ENCODE results near the gene CLASRP.
"Not testable (repeated sequence)": the region's sequence is repeated elsewhere in the genome, so short reads cannot be mapped to it uniquely, and the experiment has no call there.

DNA sequence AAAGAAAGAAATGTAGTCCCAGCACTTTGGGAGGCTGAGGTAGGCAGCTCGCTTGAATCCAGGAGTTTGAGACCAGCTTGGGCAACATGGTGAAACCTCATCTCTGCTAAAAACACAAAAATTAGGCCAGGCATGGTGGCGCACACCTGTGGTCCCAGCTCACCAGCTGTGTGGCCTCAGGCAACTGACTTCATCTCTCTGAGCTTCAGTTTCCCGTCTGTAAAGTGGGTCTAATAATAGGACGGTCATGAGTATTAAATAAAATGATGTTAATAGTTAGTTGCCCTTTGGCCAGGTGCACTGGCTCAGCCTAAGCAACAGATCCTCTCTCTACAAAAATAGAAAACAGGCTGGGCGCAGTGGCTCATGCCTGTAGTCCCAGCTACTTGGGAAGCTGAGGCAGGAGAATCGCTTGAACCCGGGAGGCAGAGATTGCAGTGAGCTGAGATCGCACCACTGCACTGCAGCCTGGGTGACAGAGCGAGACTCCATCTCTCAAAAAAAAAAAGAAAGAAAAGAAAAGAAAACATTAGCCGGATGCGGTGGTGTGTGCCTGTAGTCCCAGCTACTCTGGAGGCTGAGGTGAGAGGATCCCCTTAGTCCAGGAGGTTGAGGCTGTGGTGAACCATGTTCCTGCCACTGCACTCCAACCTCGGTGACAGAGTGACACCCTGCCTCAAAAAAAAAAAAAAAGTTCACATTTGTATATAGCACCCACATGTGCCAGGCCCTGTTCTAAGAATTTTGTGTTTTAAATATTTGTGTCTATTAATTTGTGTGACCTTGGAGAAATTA lies 39.5 kb upstream of the CLASRP start:
- not testable (repeated sequence) for TF ChIP-seq EZH2 (IDR thresholded peaks at IDR 0.05; ENCODE audit: borderline replicate concordance, insufficient read depth, low read length, poor library complexity, severe bottlenecking); EP300 (conservative IDR thresholded peaks at IDR 0.05; ENCODE audit: poor library complexity, severe bottlenecking); POLR2AphosphoS5 (IDR thresholded peaks at IDR 0.05); SMC3 (conservative IDR thresholded peaks at IDR 0.05; ENCODE audit: poor library complexity); TAF1 (IDR thresholded peaks at IDR 0.05; ENCODE audit: low read depth); RAD21 (conservative IDR thresholded peaks at IDR 0.05)
- TF ChIP-seq, protein P1, sequence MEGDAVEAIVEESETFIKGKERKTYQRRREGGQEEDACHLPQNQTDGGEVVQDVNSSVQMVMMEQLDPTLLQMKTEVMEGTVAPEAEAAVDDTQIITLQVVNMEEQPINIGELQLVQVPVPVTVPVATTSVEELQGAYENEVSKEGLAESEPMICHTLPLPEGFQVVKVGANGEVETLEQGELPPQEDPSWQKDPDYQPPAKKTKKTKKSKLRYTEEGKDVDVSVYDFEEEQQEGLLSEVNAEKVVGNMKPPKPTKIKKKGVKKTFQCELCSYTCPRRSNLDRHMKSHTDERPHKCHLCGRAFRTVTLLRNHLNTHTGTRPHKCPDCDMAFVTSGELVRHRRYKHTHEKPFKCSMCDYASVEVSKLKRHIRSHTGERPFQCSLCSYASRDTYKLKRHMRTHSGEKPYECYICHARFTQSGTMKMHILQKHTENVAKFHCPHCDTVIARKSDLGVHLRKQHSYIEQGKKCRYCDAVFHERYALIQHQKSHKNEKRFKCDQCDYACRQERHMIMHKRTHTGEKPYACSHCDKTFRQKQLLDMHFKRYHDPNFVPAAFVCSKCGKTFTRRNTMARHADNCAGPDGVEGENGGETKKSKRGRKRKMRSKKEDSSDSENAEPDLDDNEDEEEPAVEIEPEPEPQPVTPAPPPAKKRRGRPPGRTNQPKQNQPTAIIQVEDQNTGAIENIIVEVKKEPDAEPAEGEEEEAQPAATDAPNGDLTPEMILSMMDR (IDR thresholded peaks at IDR 0.05; ENCODE audit: poor library complexity, severe bottlenecking), result not testable (repeated sequence)
- TF ChIP-seq, protein P2, sequence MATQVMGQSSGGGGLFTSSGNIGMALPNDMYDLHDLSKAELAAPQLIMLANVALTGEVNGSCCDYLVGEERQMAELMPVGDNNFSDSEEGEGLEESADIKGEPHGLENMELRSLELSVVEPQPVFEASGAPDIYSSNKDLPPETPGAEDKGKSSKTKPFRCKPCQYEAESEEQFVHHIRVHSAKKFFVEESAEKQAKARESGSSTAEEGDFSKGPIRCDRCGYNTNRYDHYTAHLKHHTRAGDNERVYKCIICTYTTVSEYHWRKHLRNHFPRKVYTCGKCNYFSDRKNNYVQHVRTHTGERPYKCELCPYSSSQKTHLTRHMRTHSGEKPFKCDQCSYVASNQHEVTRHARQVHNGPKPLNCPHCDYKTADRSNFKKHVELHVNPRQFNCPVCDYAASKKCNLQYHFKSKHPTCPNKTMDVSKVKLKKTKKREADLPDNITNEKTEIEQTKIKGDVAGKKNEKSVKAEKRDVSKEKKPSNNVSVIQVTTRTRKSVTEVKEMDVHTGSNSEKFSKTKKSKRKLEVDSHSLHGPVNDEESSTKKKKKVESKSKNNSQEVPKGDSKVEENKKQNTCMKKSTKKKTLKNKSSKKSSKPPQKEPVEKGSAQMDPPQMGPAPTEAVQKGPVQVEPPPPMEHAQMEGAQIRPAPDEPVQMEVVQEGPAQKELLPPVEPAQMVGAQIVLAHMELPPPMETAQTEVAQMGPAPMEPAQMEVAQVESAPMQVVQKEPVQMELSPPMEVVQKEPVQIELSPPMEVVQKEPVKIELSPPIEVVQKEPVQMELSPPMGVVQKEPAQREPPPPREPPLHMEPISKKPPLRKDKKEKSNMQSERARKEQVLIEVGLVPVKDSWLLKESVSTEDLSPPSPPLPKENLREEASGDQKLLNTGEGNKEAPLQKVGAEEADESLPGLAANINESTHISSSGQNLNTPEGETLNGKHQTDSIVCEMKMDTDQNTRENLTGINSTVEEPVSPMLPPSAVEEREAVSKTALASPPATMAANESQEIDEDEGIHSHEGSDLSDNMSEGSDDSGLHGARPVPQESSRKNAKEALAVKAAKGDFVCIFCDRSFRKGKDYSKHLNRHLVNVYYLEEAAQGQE (IDR thresholded peaks at IDR 0.05; ENCODE audit: borderline replicate concordance), result not testable (repeated sequence)
